A549 treated with DMSO at 1 μM for 4 hours (cell line): ENCODE results near the gene IGDCC3. TPM values are rescaled to one million over a fixed set of nuclear protein-coding genes. Genes with fewer than 3 reads are reported as not detected.

ENCODE experiments used
- total RNA-seq: library from RNA; stranded (reverse); fragments of 200-300 nt; extraction: Qiagen RNA extraction; gene quantifications from 5 replicates; pipeline ENCODE4 v1.2.3, GENCODE V29; 2022; ENCODE audit warnings: low read depth

The IGDCC3 gene
- 0.05 to 0.21 TPM (median 0.12 TPM) in 4 of 5 replicates, not detected in the other for total RNA-seq

GRCh38 chr15:65377976-65378366 lies at the start of gene IGDCC3:
Gene IGDCC3, minus strand, starts transcription at chr15:65378002. Its CDS starts 214 bp downstream, at chr15:65377788.

DNA sequence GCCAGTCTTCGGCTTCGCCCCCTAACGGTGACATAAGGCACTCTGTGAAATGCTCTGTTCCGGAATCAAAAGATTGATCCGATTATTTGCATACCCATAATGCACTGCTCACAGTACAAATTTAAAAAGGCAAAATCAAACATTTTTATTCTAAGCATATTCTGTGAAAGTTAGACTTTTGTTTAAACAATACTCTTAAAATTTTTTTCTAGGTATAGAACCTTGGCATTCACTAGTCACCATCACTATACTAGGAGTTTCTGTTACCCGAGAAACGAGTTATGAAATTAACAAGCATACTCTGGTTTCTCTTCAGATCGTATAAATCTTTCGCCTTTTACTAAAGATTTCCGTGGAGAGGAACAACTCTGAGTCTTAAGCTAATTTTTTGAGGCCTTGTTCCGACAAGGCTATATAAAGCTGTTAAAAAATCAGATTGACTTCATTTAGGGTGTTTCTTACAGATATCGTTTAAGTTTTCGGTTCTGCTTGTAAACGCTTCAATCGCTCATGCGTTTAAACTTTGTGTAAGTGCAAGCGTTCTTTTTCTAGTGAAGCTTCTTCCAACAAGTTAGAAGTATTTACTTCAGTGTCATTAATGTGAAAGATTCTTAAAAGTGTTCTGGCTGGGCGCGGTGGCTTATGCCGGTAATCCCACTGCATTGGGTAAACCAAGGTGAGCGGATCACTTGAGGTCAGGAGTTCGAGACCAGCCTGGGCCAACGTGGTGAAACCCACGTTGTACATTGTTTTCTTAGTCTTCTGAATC lies 73.2 kb downstream of the IGDCC3 start, which contains the start of gene RNU5B-1:
TSS of gene RNU5B-1 (plus strand) at position 297 of the 769 bp plus-strand sequence.

DNA sequence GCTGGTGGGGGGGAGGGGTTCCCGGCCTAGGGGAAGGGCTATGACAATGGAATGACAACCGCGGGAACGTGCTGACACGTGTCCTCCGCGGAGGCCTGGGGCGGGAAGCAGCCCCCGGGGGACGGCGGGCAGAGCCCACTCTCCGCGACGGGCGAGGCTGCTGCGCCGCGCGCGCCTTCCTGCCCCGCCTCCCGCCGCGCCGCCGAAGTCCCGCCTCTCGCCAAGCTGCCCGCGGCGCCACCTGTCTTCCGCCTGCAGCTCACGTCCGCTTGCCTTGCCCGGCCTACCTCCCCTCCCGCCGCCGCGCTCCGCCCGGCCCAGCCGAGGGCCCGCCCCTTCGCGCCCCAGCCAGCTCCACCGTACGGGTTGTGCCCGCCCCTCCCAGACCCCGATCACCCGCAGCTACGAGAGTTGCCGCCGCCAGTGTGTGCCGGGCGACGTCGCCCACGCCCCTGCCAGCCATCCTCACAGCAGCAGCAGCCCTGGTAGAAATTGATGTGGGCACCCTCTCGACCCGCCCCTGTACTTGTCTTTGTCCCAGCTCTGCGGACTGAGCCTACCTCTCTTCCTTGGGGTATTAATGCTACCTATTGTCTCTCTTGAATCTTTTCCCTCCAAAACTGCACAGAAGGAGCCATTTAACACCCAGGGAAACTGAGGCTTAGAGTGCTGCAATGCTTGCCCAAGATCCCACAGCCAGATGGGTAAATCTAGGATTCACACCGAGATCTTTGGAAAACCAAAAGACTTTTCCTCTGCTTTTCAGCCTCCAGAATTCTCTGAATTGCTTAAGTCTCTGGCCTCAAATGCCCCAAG lies 90.9 kb downstream of the IGDCC3 start, which contains the start of gene PARP16:
TSS of gene PARP16 (minus strand) at position 180 of the 816 bp plus-strand sequence. CDS start 457 bp downstream, outside the sequence.

Other genes starting within 250 kb of the IGDCC3 start
- gene PDCD7, start 244.2 kb downstream of the IGDCC3 start, total RNA-seq: 24.0 to 33.4 TPM (median 28.2 TPM) in 5 replicates
- 41.2 to 58.4 TPM (median 51.2 TPM) in 5 replicates for gene CLPX, start 192.7 kb downstream of the IGDCC3 start, total RNA-seq
- 0.05 to 0.08 TPM (median 0.08 TPM) in 5 replicates for gene CILP, start 166.5 kb downstream of the IGDCC3 start, total RNA-seq
- gene PARP16, start 91.1 kb downstream of the IGDCC3 start, total RNA-seq: 9.9 to 12.1 TPM (median 10.9 TPM) in 5 replicates
- not detected in 5 replicates for gene RNU5A-1, start 82.0 kb downstream of the IGDCC3 start, total RNA-seq
- gene RNU5B-1, start 73.3 kb downstream of the IGDCC3 start, total RNA-seq: not detected in 5 replicates
- gene IGDCC4, start 44.9 kb upstream of the IGDCC3 start, total RNA-seq: 2.3 to 3.8 TPM (median 3.3 TPM) in 5 replicates
- gene DPP8, start 139.7 kb upstream of the IGDCC3 start, total RNA-seq: 21.1 to 30.4 TPM (median 28.4 TPM) in 5 replicates
- gene HACD3, start 152.5 kb upstream of the IGDCC3 start, total RNA-seq: 132 to 169 TPM (median 155 TPM) in 5 replicates
- gene INTS14, start 233.1 kb upstream of the IGDCC3 start, total RNA-seq: 46.3 to 48.4 TPM (median 46.7 TPM) in 5 replicates
- 3.1 to 5.5 TPM (median 4.1 TPM) in 5 replicates for gene SLC24A1, start 243.9 kb upstream of the IGDCC3 start, total RNA-seq